AG04449 (cell line): ENCODE measurements around the gene CDK6.

ENCODE experiments used
- CTCF ChIA-PET: fragments of 350-600 bp; formaldehyde crosslinking; extraction: SDS; loops from one replicate; lab custom pipeline; 2021; ENCODE audit warnings: antibody characterized with exemption; lab: Yijun Ruan, JAX
- POLR2A ChIA-PET: fragments of 400-600, 350-600 bp; formaldehyde crosslinking; extraction: SDS; loops from one replicate; lab custom pipeline; 2020; ENCODE audit warnings: antibody characterized with exemption, inconsistent platforms; lab: Yijun Ruan, JAX
- DNase-seq: peaks from one replicate; pipeline ENCODE4 v3.0.0-alpha.2; 2010; ENCODE audit warnings: low read depth, low spot score
- H3K4me3 ChIP-seq: 2 replicates; pipeline ENCODE4 v1.5.1; 2011; ENCODE audit warnings: low read depth, mild to moderate bottlenecking, control low read depth, low read length
- CTCF ChIP-seq: IDR thresholded peaks from one replicate; pipeline ENCODE4 v1.5.1; 2011; ENCODE audit warnings: mild to moderate bottlenecking, moderate library complexity, low read length, control low read depth, inconsistent platforms; ENCODE audit not compliant: insufficient read depth; ENCODE audit errors: missing control alignments

CDK6 gene

DNA sequence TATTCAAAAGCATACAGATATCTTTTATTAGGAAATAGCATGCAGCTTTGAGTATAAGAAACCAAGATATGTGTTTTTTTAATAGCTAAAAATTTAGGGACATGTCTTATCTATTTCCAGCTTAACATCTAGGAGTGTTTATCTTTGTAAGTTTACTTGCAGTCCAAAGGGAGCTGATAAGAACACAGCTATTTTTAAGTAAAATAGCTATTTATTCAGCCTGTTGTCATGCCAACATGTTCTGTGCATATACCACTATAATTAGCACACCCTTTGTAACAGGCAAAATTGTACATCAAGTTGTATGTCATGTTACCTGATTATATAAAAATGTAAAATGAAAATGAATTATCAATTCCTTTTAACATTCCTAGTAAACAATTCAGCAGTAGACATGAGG lies 275.8 kb downstream of the CDK6 start:
- DNase-seq, result no peak
- POLR2A ChIA-PET, result interaction anchor here (0.9 kb wide), 1 partner anchor 18 kb away, joined by 3 read pairs; no protein-coding TSS in a partner anchor
- H3K4me3 ChIP-seq, result no peak overlapping the region

GRCh38 chr7:92557808-92558362 lies 278.5 kb downstream of the CDK6 start:
- TF ChIP-seq CTCF, result no peak
- no peak overlapping the region for H3K4me3 ChIP-seq
- DNase-seq, result no peak
- ChIA-PET CTCF (no interaction called here), POLR2A (no interaction called here)

More for the DNA sequence above, 275.8 kb downstream of the CDK6 start:
- CTCF ChIA-PET, result interaction anchor here (1.3 kb wide), 1 partner anchor 8 kb away, joined by 4 read pairs; no protein-coding TSS in a partner anchor
- TF ChIP-seq CTCF, result no peak

DNA sequence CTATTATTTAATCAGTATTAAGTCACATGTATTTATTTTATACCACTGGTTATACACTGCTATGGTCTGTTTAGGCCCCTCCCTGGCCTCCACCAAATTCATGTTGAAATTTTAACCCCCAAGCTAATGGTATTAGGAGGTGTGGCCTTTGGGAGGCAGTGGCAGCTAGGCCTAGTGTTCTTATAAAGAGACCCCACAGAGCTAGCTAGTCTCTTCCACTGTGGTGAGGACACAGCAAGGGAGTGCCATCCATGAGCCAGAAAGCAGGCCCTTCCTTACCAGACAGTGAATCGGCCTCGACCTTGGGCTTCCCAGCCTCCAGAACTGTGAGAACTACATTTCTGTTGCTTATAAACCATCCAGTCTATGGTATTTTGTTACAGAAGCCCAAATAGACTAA lies 279.1 kb downstream of the CDK6 start:
- CTCF ChIA-PET, result interaction anchor here (1.8 kb wide), 1 partner anchor 29 kb away, joined by 6 read pairs; the partner anchor contains the start of genes PEX1 and RBM48
- DNase-seq, result no peak
- TF ChIP-seq CTCF, result no peak
- H3K4me3 ChIP-seq, result no peak overlapping the region
- POLR2A ChIA-PET, result interaction anchor here (0.7 kb wide), 1 partner anchor 98 kb away, joined by 3 read pairs; no protein-coding TSS in a partner anchor
